Measurements from ENCODE around the gene TXLNB.
A peak's percentile ranks its signal among the peaks of the same experiment; 100 is the strongest.

TXLNB gene
- total RNA-seq: 0.48 to 0.98 reads per million in 2 donors

- DNase-seq: peak; percentile 47
Measured at GRCh38 chr6:139291813-139292619, at the start of gene TXLNB. TXLNB (minus strand) TSS chr6:139291998; CDS start chr6:139288899, 3,099 bp downstream.

DNA sequence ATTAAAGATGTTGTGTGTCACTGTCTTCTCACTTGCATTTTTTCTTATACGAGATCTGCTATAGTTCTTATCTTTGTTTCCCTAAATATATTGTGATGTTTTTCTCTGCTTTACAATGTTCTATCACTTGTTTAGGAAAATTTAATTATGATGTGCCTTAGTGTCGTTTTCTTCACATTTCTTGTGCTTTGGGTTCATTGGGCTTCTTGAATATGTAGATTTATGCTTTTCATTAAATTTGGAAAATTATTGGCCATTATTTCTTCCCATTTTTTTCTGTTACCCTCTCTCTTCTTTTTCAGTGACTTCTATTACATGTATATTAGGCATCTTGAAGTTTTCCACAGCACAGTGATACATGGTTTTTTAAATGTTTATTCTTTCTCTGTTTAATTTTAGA, 49.3 kb upstream of the TXLNB start:
- DNase-seq: no peak

DNA sequence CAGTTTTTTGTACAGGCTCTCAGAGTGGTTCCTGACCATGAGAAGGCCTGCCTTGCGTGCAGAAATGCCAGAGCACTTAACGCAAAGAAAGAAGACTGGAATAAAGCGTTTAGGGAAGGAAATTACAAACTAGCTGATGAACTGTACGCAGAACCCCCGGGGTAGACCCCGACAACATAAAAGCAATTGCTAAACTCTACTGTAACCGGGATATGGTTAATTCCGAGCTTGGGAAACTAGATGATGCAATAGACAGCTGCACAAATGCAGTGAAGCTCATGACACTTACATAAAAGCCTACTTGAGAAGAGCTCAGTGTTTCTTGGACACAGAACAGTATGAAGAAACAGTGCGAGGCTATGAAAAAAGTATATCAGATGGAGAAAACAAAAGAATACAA, 47.0 kb upstream of the TXLNB start:
- no peak for DNase-seq

- no peak for DNase-seq
Measured at GRCh38 chr6:139337830-139338229, 46.0 kb upstream of the TXLNB start.

DNA sequence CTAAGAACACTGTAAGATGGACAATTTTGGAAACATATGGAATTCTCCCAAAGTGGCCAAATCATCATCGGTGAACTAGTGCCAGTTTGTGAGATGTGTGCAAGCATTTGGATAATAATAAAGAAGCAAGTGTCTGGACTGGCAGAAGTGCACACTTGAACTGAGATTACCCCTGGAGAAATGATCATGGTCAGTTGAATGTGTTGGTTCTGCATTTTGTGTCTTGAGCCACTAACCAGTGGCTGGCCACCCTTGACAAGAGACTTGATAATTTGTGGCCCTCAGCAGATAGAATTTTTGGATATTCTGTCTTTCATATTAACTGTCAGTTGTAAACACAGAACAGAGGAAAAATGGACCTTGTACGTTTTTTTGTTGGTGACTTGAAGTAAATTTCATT, 45.2 kb upstream of the TXLNB start:
- DNase-seq: no peak

- no peak for DNase-seq
Measured at GRCh38 chr6:139336488-139336887, 44.7 kb upstream of the TXLNB start.

GRCh38 chr6:139335447-139336210, 43.8 kb upstream of the TXLNB start:
- no peak for DNase-seq

DNA sequence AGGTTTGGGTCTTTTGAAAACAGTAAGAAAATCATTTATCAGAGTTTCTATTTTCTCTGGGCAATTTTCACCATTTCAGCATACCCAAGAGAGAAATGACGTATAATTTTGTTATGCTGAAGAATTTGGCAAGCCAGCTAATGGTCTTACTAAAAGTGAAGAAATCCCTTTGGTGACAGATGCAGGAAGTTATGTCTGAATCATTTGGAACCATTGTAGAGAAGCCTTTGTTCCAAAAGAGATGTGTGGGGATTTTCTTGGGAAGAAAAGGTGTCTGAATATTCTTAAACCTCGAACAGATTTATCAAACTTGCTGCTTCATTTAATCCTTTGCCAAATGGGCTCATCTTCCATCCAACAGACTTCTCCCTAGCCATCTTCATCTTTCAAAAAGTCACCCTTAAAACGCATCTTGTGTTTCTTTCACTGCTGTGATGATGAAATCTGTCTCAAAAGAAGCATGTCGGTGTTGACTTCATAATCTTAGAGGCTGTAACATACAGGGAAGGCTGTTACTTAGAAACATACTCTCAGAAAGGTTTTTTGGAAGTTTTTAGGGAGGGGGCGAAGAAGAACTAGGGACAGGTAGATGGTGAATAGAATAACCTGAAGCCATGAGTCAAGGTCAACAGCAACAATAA, 43.1 kb upstream of the TXLNB start:
- DNase-seq: no peak

GRCh38 chr6:139330826-139331500, 39.2 kb upstream of the TXLNB start:
- no peak for DNase-seq

- DNase-seq: no peak
Measured at GRCh38 chr6:139330306-139330705, 38.5 kb upstream of the TXLNB start.

DNA sequence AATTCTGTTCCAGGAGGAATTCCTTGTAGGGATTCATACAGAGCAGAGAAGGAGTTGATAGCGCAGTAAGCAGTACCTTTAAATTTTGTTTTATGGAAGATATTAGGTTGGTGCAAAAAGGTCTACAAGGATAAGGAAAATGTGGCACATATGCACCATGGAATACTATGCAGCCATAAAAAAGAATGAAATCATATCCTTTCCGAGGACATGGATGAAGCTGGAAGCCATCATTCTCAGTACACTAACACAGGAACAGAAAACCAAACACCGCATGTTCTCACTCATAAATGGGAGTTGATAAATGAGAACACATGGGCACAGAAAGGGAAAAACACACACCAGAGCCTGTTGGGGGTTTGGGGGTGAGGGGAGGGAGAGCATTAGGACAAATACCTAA, 37.4 kb upstream of the TXLNB start:
- no peak for DNase-seq

DNA sequence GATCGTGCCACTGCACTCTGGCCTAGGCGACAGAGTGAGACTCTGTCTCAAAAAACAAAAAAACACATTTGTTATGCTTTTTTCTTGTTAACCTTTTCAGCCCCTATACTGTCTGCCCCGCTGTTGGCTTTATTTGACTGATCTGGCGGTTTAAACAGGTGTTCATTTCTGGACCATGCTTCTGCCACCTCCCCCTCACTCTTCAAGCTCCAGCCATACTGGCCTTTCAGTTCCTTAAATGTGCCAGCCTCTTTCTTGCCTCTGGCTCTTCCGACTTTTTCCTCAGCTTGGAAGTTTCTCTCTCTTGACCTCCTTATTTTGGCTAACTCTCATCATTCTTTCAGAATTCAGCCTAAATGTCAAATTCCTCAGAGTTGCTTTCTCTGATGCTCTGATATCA, 35.2 kb upstream of the TXLNB start:
- no peak for DNase-seq

- DNase-seq: no peak
Measured at GRCh38 chr6:139325686-139326085, 33.9 kb upstream of the TXLNB start.

DNA sequence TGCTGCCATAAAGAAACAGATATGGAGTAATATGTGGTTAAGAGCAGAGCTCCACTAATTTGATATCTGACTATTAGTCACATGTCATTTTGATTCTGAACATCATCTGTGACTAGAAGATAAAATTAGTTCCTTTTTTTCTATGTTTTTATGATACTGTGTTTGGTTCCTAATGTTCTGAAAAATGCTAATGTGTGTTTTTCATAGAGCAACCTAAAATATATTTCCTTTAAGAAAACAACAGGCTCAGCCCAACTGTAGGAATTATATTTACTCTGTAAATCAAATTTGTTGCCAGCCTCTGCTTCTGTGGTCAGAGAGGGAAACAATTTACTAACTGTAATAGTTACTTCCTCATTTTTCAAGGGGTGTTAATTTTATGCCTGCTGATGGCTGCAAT, 33.3 kb upstream of the TXLNB start:
- DNase-seq: no peak

DNA sequence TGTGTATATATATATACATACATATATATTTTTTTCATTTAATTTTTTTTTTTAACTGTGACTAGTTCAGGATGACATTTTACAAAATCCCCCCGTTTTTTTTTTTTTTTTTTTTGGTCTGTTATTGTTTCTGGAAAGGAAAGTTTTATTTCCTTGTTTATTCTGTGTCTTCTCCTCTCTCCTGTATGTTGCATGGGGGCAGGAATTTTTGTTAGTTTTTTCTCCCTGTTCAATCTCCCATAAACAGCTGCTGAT, 32.4 kb upstream of the TXLNB start:
- DNase-seq: no peak

GRCh38 chr6:139323511-139324300, 31.9 kb upstream of the TXLNB start:
- DNase-seq: peak; percentile 65

DNA sequence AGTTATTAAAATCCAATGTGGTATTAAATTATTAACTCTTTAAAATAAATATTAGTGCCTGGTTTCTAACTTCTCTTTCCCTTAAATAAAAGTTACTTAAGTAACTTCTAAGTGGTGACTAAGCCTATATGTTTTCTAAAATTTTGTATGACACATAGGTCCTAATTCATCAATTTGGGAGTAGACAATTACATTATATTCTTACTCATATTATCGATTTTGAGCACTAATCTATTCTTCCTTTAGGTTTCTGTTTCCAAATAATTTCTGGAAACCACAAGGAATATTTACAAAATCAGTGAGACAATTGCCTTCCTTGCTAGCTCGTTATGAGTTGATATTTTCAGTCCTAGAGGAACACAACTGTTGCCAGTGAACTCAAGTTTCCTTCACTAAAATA, 28.3 kb upstream of the TXLNB start:
- no peak for DNase-seq

GRCh38 chr6:139316622-139317317, 25.0 kb upstream of the TXLNB start:
- no peak for DNase-seq

DNA sequence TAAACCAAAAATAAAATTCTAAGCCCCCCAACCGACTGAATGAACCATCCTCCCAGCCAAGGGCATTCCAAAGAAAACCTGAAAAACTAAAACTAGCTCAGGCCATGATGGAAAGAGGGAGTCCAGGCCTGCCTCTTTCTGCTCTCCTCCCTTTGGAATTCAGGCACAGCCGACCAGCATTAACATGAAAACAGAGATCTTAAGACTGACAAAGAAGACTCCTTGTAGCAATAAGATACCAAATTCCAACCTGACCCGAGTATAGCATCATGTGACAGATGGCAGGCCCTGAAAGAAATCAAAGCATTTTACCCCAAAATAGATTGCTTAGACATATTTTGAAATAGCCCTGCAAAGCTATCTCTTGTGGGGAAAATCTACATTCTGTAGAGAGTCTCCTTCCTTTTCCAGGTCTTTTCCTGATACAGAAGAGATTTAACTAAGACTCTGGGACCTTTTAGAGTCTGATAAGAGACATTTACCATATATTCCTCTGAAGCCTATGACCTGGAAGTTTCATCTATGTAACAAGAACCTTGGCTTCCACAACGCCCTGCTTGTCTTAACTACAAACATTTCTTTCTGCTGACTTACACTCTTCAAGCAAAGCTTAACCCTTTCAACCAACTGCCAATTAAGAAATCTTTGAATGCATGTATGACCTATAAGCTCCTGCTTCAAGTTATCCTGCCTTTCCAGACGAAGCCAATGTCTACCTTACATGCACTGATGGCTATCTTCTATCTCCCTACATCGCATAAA, 22.2 kb upstream of the TXLNB start:
- DNase-seq: no peak

DNA sequence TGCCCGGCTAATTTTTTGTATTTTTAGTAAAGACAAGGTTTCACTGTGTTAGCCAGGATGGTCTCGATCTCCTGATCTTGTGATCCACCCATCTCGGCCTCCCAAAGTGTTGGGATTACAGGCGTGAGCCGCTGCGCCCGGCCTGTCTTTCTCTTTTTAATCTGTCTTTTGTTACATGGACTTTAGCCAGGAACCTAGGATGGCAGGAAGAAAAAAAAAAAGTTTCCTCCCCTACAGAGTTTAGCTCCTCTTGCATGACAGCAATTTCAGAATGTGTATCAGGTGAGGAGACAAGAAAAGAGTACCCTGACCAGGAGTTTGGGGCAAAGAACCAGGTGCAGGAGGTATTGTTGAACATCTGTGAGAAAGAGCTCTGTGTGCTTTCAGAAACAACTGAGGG, 21.4 kb upstream of the TXLNB start:
- DNase-seq: no peak

GRCh38 chr6:139311831-139312230, 20.0 kb upstream of the TXLNB start:
- no peak for DNase-seq
